ENCODE data around the gene EMSY. TPM values are rescaled to one million over a fixed set of nuclear protein-coding genes. Genes with fewer than 3 reads are reported as not detected.
A peak's percentile ranks its signal among the peaks of the same experiment; 100 is the strongest.

The EMSY gene
- total RNA-seq, 4 donors from 2014 or later: 33.9 to 47.0 (median 41.5) TPM

DNA sequence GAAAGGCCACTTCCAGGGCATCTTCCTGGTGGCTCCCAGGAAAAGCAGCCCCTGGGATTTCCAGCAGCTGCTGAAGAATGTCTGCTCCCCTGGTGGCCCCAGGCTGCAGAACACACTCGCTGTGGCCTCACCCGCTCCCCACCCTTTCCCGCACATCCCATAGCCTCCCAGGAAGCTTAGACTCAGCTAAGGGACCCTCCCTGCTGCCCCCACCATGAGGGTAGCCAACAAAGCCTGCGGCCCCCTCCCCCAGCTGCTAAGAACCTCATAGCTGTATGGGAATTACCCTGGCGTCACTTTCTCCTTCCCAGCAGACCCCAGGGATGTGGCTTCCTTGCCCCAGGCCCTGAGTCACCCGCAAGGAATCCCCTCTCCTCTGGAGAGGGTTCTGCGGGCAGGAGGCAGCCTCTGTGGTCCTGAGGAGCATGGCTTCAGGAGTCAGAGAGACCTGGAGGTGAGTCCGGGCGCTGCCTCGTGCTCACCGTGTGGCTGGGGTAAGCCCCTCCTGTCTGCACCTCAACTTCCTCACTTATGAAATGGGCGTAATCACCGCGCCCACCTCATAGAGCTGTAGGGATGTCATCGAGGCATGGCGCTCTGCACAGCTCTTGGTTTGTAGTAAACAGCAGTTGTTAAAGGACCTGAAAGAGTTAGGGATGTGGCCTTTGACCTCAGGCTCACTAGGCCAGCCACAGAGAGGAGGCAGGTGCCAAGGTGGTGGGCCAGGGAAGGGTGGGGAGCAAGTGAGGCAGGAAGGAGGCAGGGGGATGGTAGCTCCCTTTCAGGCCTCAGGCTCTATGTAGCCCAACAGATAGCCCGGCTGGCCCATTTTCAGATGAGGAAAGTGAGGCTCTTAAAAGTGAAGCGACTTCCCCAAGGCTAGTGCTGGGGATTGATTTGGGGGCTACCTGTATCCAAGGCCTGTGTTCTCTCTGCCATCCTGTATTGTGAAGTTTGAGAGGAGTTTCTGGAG is 154.5 kb downstream of the EMSY start:
- H3K27ac ChIP-seq: no peak overlapping the region
- H3K27me3 ChIP-seq: no peaks in the 10 kb centered on the region
- TF ChIP-seq EP300 (IDR thresholded peaks at IDR 0.05): no peak
- DNase-seq (ENCODE audit: low spot score in 2 of 2): no peak
- no peak overlapping the region for H3K4me3 ChIP-seq
- H3K9me3 ChIP-seq: no peaks in the 10 kb centered on the region
- no peaks in the 10 kb centered on the region for H3K36me3 ChIP-seq
- peaks cover 0 to 38% (median 3%) of the 10 kb centered on the region in 4 donors for H3K4me1 ChIP-seq
- WGBS, 2 donors: 74 to 77% methylated on average over 17 to 18 of the region's 18 CpGs

DNA sequence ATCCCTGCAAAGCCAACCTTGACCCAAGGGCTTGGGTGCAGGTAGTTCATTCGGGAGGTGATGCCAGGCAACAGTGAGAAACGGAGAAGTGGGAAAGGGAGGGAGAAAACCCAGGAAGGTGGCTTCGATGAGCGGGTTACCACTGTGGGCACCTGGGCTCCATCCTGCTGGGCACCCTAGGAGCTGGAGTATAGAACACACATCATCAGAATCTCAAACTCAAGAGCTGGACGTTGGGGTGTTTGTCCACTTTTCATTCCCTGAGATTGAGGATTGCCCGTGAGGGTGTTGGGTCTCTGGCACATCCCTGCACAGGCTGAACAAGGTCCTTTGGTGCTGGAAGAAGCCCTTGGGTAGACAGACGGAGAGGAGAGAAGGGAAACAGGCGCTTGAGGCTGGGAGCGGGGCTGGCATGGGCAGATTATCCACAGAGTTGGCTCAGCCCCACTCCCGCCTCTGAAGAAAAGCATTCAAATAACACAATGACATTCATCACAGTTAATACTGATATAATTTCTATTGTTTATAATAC is 155.4 kb downstream of the EMSY start:
- peaks cover 0 to 47% (median 5%) of the 10 kb centered on the region in 4 donors for H3K4me1 ChIP-seq
- no peak for TF ChIP-seq EP300 (IDR thresholded peaks at IDR 0.05)
- TF ChIP-seq, protein P1, sequence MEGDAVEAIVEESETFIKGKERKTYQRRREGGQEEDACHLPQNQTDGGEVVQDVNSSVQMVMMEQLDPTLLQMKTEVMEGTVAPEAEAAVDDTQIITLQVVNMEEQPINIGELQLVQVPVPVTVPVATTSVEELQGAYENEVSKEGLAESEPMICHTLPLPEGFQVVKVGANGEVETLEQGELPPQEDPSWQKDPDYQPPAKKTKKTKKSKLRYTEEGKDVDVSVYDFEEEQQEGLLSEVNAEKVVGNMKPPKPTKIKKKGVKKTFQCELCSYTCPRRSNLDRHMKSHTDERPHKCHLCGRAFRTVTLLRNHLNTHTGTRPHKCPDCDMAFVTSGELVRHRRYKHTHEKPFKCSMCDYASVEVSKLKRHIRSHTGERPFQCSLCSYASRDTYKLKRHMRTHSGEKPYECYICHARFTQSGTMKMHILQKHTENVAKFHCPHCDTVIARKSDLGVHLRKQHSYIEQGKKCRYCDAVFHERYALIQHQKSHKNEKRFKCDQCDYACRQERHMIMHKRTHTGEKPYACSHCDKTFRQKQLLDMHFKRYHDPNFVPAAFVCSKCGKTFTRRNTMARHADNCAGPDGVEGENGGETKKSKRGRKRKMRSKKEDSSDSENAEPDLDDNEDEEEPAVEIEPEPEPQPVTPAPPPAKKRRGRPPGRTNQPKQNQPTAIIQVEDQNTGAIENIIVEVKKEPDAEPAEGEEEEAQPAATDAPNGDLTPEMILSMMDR (IDR thresholded peaks at IDR 0.05): no peak
- no peak overlapping the region for H3K27ac ChIP-seq
- no peak for DNase-seq (ENCODE audit: low spot score in 2 of 2)
- no peaks in the 10 kb centered on the region for H3K27me3 ChIP-seq
- H3K4me3 ChIP-seq: no peak overlapping the region
- no peaks in the 10 kb centered on the region for H3K36me3 ChIP-seq
- WGBS, 2 donors: 86 to 88% methylated on average over 10 of the region's 10 CpGs
- no peaks in the 10 kb centered on the region for H3K9me3 ChIP-seq

DNA sequence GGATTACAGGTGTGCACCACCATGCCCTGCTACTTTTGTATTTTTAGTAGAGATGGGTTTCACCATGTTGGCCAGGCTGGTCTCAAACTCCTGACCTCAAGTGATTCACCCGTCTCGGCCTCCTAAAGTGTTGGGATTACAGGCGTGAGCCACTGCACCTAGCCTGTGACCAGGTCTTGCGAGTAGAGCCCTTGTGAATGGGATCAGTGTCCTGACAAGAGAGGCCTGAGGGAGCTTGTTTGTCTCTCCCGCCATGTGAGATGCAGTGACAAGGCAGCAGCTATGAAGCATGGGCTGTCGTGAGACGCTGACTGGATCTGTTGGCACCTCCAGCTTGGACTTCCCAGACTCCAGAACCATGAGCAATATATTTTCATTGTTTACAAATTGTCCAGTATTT is 156.5 kb downstream of the EMSY start:
- TF ChIP-seq, protein P1 (IDR thresholded peaks at IDR 0.05): no peak
- TF ChIP-seq POLR2A (IDR thresholded peaks at IDR 0.05): no peak
- no peak for TF ChIP-seq EP300 (IDR thresholded peaks at IDR 0.05)
- Histone ChIP-seq H3K9me3 (no peaks in the 10 kb centered on the region), H3K27ac (no peak overlapping the region), H3K36me3 (no peaks in the 10 kb centered on the region), H3K4me1 (peaks cover 0 to 57% (median 10%) of the 10 kb centered on the region in 4 donors), H3K27me3 (no peaks in the 10 kb centered on the region), H3K4me3 (no peak overlapping the region)
- DNase-seq (ENCODE audit: low spot score in 2 of 2): no peak
- WGBS, 2 donors: 84 to 88% methylated on average over 7 of the region's 7 CpGs

DNA sequence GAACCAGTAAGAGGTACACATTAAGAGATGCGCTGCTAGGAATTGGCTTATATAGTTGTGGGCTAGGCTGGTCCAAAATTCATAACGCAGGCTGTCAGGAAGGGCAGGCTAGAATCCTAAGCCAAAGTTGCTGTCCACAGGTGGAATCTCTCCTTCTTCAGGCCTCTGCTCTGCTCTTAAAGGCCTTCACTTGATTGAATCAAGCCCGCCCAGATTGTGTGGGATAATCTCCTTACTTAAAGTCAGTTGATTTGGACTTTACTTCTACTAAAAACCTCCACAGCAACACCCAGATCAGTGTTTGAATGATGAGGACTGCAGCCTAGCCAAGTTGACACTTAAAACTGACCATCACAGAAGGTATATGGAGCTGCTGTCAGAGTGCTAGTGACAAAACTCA is 156.9 kb downstream of the EMSY start:
- TF ChIP-seq, protein P1 (IDR thresholded peaks at IDR 0.05): no peak
- TF ChIP-seq EP300 (IDR thresholded peaks at IDR 0.05): no peak
- no peak for TF ChIP-seq POLR2A (IDR thresholded peaks at IDR 0.05)
- 73 to 90% methylated on average over 3 of the region's 3 CpGs for WGBS, 2 donors
- no peak overlapping the region for H3K4me3 ChIP-seq
- H3K27me3 ChIP-seq: no peaks in the 10 kb centered on the region
- no peak for DNase-seq (ENCODE audit: low spot score in 2 of 2)
- peaks cover 0 to 61% (median 10%) of the 10 kb centered on the region in 4 donors for H3K4me1 ChIP-seq
- no peaks in the 10 kb centered on the region for H3K36me3 ChIP-seq
- peak overlapping the region in 2 of 4 donors; percentile 61 to 71 for H3K27ac ChIP-seq
- H3K9me3 ChIP-seq: no peaks in the 10 kb centered on the region

DNA sequence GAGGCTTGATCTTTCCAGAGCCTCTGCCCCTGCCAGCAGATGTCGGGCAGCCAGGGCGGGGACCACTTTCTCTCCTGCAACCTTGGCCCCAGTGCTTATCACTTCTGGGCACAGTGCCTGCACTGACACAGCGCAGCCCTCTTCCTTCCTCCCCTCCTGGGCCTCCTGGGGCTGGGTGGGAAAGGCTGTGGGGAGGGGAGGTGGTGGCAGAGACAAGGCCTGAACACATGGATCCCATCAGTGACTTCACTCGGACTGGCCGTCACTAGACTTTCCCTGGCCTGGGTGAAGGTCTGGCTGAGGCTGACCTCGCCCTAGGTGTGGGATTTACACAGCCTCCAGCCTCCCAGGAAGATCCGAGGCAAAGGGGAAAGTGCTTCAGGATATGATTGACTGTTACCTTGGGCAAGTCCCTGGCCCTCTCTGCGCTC is 157.6 kb downstream of the EMSY start:
- Histone ChIP-seq H3K36me3 (no peaks in the 10 kb centered on the region), H3K4me1 (peaks cover 0 to 61% (median 10%) of the 10 kb centered on the region in 4 donors), H3K9me3 (no peaks in the 10 kb centered on the region), H3K27ac (peak overlapping the region in 3 of 4 donors; percentile 29 to 71 (median 61)), H3K27me3 (no peaks in the 10 kb centered on the region), H3K4me3 (no peak overlapping the region)
- WGBS, 2 donors: 49 to 61% methylated on average over 5 to 7 of the region's 8 CpGs
- no peak for TF ChIP-seq POLR2A (IDR thresholded peaks at IDR 0.05)
- peak in 1 of 2 donors; percentile 40 for TF ChIP-seq EP300 (IDR thresholded peaks at IDR 0.05)
- TF ChIP-seq, protein P1 (IDR thresholded peaks at IDR 0.05): no peak
- DNase-seq (ENCODE audit: low spot score in 2 of 2): no peak

Small RNAs within 50 kb of the gene (small RNA-seq; reads per million reads assigned to genes)
- not detected for gene AP001189.2
- gene RF00019: not detected

Other genes starting within 250 kb of the EMSY start
- 10 to 100 TPM; 14.2 to 65.7 (median 27.5) TPM for gene WNT11, start 238.5 kb upstream of the EMSY start, total RNA-seq
- gene THAP12, start 63.9 kb upstream of the EMSY start, total RNA-seq: 10 to 100 TPM; 30.4 to 42.6 (median 35.7) TPM
- 1 to 10 TPM; 1.8 to 8.1 (median 2.2) TPM for gene GVQW3, start 63.7 kb upstream of the EMSY start, total RNA-seq
- 100 to 1,000 TPM in 1 of 4 donors, 10 to 100 TPM in 3; 45.0 to 117 (median 73.4) TPM for gene LRRC32, start 225.7 kb downstream of the EMSY start, total RNA-seq